ENCODE measurements around the gene PAIP2.
A peak's percentile ranks its signal among the peaks of the same experiment; 100 is the strongest.
"Not testable (repeated sequence)": the region's sequence is repeated elsewhere in the genome, so short reads cannot be mapped to it uniquely, and the experiment has no call there.

The PAIP2 gene, protein sequence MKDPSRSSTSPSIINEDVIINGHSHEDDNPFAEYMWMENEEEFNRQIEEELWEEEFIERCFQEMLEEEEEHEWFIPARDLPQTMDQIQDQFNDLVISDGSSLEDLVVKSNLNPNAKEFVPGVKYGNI

DNA sequence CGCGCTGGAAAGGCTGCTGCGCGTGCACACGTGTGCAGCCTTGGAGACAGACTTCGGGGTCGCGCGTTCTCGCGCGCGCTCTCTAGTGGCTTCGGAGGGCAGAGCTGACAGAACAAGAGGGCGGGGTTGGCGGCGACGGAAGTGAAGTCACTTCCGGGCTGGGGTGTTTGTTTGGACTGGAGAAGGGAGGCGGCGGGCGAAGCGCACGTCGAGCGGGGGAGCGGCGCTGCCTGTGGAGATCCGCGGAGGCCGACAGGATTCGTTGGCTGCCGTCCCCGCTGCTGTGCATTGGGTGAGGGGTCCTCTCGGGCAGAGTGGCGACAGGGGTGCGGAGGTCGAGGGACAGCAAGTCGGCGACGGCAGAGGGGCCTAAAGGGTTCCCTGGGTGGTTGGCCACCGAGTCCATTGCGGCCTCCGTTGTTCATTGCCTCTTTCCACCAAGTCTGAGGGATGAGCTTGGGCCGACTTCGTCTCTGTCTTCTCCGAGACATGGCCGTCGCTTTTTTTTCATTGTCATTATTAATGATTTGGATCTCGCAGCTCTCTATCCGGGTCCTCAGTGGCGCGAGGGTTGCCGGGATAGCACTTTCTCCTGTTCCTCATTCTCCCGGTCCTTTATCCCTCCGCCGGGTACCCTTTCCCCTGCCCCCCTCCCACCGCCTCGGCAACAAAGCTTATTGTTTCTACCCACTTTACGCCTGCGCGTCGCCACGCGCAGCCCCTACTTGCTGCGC lies at the start of gene PAIP2:
TSS of gene PAIP2 (plus strand) at position 166 of the 734 bp plus-strand sequence. CDS start 21,931 bp downstream, outside the sequence.
- peak; percentile 94 for DNase-seq (ENCODE audit: low read depth, low spot score)

DNA sequence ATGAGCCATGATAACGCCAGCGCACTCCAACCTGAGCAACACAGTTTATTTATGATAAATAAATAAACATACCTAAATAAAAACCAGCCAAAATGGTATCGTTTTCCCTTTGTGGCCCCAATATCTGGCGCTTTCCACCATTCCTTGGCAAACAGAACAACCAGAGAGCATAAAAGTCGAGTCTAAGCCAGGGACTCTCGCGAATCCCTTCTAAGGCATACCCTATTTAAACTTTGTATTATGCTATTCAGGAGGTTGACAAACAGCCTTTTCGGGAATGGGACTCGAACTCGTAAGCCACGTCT lies 48.5 kb upstream of the PAIP2 start:
- DNase-seq (ENCODE audit: low read depth, low spot score): no peak

DNA sequence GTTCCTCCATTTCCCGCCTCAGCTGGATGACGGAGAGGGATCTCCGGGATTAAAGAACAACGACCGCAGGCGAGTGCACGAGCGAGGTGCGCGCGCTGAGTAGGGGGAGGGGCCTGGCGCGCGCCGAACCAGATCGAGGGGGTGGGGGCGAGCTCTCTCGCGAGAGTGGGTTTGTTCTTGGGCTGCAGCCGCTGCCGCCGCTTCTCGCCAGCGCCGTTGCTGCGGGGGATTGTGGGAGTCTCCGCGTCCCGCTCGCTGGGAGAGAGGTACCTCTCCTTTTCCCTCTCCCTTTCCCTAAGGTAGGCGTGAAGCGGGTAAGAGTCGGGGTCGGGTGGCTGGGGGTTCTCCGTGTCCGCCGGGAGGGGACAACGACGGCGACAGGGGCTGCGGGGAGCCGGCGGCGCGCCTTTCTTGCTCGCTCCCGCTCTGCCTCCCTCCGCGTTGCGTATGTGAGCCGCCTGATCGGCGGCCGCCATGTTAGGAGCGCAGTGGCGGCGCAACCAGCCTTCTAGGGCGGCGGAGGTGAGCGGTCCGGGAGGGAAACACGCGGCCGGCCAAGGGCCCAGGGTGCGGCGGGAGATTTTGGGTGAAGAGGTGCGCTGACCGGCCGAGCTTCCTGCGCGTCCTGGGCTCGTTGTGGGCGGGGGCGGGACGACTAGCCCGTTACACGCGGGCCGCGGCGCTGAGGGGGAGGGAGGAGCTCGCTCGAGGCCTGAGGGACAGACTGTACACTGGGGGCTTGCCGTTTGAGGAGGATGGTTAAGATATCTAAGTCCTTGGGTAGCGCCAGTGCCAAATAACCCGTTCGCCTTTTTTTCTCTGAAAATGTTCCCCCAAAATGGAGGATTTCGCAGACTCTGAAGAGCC lies 47.9 kb upstream of the PAIP2 start, which contains the start of gene MATR3:
TSS of gene MATR3 (plus strand) at position 234 of the 867 bp plus-strand sequence. CDS start 13,676 bp downstream, outside the sequence.
- DNase-seq (ENCODE audit: low read depth, low spot score): peak; percentile 83

DNA sequence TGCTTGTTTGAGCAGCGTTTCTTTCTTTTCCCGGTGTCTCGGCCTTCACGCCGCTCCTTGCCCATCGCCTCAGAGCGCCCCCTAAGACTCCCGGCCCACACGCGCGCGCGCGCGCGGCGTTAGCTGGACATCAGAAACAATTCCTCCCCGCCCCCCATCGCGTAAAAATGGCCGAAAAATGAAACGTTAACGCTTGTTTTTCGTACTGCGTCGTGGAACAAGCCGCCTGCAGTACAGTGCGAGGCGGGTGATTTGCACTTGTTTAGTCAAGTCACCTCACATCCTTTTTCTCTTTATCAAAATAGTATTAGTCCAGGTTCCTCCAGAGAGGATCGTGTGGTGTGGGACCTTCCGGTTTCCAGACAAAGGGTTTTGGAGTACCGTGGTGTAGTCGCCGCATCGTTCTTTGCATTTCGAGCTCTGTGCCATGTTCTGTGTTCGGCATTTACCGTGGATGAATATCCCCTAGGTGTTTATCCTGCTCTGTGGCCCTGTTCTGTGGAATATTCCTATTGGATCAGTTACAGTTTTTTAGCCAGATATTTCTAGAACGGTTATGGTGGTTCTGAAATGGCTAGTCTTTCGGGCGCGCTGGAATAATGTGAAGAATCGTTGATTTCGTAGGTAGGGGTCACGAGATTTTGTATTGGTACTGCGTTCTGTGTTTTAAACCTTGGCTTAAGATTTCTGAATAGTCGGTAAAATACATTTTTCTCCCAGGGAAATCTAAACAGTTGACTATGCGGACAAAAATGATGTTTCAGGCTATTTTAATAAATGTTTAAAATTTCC lies 47.1 kb upstream of the PAIP2 start:
- peak; percentile 11 for DNase-seq (ENCODE audit: low read depth, low spot score)

DNA sequence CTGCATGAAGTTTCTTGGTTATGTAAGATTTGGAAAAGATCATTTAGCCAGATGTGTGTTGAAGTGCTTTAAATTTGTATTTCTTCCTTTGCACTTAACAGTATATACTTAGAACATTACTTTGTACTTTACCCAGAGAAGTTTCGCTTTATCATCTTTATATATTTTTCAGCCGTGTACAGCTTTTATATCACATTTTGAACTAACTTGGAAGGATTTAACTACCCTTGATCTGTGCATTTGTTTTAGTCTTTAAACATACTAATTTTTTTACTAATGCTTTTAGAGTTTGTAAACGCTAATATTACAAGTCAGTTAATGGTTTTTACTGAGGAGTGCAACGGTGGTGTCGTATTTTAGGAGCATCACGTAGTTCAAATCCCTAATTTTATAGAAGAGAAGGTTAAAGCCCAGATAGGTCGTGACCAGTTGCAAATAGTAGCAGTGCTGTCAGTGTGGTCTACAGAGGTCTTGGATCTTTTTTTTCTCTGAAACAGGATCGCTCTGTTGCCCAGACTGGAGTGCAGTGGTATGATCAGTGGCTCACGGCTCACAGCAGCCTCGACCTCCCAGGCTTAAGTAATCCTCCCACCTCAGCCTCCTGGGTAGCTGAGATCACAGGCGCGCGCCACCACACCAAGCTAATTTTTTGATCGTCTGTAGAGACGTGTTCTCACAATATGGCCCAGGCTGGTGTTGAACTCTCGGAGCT lies 46.2 kb upstream of the PAIP2 start:
- DNase-seq (ENCODE audit: low read depth, low spot score): no peak

DNA sequence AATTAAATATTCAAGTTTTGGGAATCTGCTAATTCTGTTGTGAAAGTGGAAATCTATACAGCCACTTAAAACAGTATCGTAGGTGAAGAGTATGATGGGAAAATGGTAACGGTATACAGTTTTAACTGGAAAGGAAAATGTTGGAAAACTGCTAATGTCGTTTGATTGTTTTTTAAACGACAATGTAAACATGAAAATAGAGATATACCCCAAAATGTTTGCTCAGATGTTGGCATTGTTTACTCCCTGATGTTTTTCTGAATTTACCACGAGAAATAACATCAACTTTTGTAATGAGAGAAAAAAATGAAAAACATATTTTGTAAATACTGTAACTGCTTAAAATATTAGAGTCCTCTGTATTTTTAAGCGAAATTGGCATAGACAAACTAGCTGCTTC lies 45.5 kb upstream of the PAIP2 start:
- no peak for DNase-seq (ENCODE audit: low read depth, low spot score)

DNA sequence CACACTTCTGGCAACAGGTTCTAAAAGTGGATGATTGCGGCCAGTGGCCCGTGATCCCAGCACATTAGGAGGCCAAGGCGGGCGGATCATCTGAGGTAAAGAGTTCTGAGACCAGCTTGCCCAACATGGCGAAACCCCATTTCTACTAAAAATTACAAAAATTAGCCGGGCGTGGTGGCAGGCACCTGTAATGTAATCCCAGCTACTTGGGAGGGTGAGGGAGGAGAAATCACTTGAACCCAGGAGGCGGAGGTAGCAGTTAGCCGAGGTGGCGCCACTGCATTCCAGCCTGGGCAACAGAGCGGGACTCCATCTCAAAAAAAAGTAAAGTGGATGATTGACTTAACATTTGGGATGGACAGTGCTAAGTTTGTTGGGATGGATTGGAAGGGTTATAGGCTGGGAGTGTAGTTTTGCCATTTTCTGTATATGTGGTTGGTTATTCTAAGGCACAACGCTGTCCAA lies 44.8 kb upstream of the PAIP2 start:
- no peak for DNase-seq (ENCODE audit: low read depth, low spot score)

DNA sequence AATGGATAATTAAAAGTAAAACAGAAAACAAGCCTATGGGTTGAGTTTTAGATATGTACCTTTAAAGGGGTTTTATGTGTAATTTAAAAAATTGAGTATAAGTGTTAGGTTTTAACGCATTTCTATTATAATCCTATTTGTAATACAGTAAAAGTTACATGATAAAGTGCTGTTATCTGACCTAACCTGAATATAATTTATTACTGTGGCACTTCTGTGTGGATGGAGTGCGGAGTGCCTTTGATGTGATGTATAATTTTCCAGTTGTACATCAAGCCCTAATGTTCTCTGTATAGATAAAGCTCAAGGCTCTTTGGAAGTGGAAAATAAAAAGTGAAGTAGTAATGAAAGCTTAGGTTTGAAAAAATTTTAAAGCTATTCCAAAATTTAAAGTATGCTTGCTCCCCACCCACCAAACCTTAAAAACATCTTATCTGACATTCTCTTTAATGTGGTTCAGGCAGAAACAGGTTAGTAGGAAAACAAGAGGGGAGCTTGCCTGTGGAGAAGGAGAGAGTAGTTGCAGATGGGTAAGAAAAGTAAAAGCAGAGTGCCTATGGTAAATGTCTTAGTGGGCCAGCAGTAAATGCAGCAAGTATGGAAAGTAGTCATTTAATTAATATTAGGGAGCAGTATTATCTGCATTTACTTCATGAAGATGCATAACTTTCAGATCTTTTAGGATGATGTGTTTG lies 44.1 kb upstream of the PAIP2 start:
- DNase-seq (ENCODE audit: low read depth, low spot score): no peak

DNA sequence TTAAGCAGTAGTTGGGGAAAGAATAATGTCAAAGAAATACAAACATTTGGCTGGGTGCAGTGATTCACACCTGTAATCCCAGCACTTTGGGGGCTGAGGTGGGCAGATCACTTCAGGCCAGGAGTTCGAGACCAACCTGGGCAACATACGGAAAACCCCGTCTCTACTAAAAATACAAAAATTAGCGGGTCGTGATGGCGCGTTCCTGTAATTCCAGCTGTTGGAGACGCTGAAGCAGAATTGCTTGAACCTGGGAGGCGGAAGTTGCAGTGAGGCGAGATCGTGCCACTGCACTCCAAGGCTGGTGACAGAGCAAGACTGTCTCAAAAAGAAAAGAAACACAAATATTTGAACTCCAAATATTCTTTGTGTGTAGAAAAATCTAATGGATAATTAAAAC lies 43.4 kb upstream of the PAIP2 start:
- DNase-seq (ENCODE audit: low read depth, low spot score): no peak

DNA sequence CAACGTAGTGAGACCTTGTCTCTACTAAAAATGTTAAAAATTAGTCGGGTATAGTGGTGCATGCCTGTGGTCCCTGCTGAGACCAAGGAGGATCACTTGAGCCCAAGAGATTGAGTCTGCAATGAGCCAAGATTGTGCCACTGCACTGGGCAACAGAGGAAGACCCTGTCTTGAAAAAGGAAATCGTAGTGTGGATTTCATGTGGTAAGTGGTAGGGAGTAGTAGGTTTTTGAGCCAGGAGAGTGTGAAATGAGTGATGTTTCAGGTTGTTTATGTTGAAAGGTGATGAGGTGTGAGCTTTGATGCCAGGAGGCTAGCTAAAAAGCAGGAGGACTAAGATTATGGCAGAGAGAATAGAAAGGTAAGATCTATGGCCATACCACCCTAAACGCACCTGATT lies 42.2 kb upstream of the PAIP2 start:
- no peak for DNase-seq (ENCODE audit: low read depth, low spot score)

DNA sequence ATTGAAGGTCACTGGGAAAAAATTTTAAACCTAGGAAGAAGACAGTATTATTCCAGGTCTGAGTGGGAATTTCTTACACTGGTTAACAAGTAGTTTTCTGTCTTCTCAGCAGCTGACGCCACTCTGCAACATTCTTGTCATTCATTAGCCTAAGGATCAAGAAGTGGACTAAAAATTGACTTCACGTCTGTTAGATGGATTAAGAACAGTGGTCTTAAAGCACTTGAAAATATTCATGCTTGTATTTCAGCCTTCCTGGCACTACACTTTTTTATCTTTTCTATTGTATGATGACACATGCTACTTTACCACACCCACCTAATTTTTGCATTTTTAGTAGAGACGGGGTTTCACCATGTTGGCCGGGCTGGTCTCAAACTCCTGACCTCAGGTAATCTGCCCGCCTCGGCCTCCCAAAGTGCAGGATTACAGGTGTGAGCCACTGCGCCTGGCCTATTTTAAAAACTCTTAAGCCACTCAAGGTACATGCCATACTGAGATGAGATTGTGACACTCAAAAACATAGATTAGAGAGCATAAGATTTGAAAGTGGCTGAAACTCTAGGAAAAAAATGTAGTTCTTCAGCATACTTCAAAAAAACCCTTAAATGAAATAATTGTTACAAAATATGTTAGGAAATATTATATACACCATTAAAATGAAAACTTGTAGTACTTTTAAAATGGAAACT lies 39.7 kb upstream of the PAIP2 start:
- DNase-seq (ENCODE audit: low read depth, low spot score): no peak

DNA sequence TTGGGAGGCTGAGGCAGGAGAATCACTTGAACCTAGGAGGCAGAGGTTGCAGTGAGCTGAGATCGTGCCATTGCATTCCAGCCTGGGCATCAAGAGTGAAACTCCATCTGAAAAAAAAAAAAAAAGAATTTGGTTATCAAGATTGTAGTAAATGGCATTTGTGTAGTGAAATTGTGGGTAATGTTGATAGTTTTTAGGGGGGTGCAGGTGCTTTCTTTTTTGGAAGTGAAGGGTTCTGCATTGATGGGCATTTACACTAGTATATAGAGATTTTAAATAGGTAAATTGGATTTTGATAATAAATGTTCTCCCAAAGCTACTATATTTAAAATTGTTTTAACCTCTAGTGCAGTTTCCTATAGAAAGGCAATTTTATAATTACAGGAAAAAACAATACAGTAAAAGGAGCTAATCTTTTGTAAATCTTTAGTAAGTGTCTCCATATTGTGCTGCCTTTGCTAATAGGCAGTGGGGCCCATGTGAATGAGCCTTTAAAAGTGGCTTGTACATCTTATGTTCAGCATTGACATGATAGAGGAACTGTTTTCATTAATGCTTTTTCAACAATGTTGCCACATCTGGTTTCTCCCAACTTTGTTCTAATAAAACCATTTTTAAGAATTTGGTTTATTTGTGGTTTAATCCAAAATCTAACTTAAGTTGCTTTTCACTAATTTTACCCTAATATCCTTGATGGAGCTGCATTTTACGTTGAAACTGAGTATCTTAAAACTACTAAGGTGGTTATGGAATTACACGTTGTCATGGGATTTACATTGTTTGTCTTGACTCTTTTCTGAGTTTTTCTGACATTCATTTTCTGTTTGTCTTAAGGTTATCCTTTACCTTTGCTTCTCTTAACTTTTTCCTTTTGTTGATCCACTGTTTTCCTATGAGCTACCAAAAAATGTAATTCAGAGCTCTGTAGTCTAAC lies 37.0 kb upstream of the PAIP2 start:
- no peak for DNase-seq (ENCODE audit: low read depth, low spot score)

DNA sequence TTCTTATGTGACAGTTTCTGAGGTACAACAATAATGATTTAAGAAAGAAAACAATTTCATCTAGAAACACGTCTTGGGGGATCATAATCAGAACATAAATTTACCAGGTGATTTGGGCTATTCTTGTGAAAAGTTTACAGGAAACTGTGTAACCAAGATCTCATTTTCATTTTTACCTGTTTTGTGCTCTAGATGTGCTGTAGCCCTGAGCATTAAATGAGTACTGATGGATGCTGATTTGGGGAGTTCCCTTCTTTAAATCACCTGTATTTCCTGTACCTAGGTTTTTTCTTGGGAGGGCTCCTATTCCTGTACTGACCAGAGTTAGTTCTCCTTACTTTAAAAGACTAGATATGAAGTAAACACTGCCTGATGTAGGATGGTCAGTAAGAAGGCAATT lies 35.5 kb upstream of the PAIP2 start:
- DNase-seq (ENCODE audit: low read depth, low spot score): no peak

DNA sequence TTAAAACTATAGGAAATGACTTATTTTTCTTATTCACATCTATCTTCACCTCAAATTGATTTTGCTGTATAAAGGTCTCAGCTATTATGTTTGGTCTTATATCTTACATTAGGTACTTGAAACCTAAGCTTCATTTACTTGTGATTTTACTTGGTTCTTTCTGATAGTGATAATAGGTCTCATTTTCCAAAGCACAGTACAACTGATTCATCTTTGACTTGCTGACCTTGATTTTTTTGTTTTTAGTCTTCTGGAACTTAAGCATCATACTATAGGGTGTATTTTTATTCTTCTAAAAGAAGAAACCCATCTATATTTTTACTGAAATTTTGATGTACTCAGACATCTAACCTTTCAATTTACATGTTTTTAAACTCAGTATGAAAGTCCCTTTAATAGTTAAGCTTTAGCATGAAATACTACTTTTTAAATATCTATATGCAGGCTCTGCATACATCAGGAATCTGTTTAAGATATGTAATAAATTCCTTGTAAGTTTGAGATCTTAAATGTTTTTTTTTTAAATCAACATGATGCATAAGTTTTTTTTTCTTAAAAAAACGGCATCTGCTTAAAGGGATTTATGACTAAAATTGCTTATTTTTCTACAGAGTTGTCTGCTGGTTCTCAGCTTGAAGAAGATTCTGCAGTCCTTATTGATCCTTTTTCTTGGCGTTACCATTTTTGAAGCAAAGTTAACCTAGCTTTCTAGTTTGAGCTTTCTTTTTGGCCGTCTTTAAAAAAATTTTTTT lies 34.9 kb upstream of the PAIP2 start:
- no peak for DNase-seq (ENCODE audit: low read depth, low spot score)

DNA sequence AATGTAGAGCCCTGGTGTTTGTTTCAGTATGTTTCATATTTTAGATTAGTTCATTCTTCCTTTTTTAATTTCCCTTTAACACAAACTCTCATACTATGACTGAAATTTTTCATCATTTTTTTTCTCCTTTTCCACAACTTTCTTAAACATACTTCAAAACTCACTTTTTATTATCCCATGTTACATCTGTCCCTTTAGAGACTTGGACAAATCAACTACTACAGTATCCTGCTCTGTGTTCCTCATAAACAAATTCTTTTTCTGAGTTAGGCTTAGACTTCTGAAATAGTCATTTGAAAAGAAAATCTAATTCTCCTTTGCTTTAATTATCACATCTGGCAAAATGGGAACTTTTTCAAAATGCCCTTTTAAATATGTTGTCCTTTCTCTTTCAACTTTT lies 32.9 kb upstream of the PAIP2 start:
- no peak for DNase-seq (ENCODE audit: low read depth, low spot score)

DNA sequence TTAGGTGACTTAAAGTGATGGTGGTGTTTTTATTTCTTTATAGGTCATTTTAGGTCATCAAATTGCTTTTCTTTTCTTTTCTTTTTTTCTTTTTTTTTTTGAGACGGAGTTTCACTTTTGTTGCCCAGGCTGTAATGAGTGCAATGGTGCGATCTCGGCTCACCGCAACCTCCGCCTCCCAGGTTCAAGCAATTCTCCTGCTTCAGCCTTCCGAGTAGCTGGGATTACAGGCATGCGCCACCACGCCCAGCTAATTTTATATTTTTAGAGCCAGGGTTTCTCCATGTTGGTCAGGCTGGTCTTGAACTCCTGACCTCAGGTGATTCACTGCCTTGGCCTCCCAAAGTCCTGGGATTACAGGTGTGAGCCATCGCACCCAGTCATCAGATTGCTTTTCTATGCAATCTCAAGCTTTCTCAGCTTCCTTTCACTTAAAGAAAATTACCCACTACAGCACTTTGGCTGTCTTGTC lies 30.9 kb upstream of the PAIP2 start:
- DNase-seq (ENCODE audit: low read depth, low spot score): not testable (repeated sequence)

DNA sequence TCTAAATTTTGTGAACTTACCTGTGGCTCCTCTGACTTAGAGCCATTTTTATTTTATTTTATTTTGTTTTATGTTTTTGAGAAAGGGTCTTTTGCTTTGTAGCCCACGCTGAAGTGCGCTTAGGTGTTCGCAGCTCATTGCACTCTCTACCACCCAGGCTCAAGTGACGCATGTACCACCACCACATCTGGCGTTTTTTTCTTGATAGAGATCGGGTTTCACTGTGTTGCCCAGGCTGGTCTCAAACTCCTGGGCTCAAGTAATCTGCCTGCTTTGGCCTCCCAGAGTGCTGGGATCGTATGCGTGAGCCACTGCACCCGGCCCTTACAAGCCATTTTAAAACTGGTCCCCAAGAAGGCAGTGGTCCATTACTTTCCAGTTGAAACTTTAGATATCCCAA lies 29.6 kb upstream of the PAIP2 start:
- DNase-seq (ENCODE audit: low read depth, low spot score): no peak

DNA sequence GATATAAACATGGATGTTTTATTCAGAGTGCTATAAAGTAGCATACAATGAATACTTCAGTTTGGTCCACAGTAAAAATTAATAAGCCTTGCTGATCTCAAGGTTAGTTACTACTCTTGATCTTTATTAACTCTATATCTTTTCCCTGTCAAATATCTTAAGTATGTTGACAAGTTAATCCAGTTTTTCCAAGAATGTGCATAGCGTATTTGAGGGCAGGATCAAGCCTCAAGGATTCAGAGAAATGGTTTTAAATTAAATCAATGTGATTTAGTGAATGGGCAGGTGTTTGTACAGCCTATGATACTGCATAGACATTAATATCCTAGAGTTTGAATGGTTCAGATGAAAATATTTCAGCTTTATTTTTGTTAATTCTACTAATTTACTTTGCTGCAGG lies 27.4 kb upstream of the PAIP2 start:
- DNase-seq (ENCODE audit: low read depth, low spot score): no peak
